ENCODE results near the gene CPPED1. TPM values are rescaled to one million over a fixed set of nuclear protein-coding genes. Genes with fewer than 3 reads are reported as not detected.

Gene CPPED1
- total RNA-seq, 2 experiments from 2014 or later, result 1.4 to 2.3 TPM

DNA sequence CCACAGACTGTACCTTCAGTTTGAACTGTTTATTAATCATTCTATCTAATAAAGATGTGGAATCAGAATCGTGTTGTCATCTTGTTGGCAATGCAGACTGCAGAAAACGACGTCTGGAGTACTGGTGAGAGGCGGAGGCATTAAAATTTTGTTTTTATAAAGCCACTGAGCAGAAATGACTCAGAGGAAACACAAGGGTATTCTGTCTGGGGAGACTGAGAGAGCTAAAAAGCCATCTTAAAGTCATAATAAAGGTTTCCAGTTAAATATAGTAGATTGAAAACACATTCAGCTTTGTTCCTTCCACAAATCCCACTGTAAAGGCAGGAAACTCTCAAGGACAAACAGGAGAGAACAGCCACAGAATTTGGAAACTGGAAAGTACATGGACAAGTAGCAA lies 74.2 kb downstream of the CPPED1 start:
- no peak overlapping the region for H3K27ac Mint-ChIP-seq
- DNase-seq (no peak), ATAC-seq (ENCODE audit: poor library complexity) (no peak)
- H3K4me3 Mint-ChIP-seq, result no peak overlapping the region
- ChIA-PET CTCF (no interaction called here), POLR2A (no interaction called here)
- peaks cover 12% of the 10 kb centered on the region for H3K9me3 Mint-ChIP-seq
- no peaks in the 10 kb centered on the region for H3K27me3 Mint-ChIP-seq
- Histone ChIP-seq H3K27me3 (ENCODE audit: control insufficient read depth in 1 of 2, insufficient read depth in 2 of 2, low read length in 2 of 2) (no peaks in the 10 kb centered on the region), H3K36me3 (ENCODE audit: insufficient read depth, low read length) (no peaks in the 10 kb centered on the region), H3K27ac (ENCODE audit: low read depth in 1 of 2, low read length in 2 of 2) (no peak overlapping the region), H3K4me1 (ENCODE audit: insufficient read depth, low read length) (no peaks in the 10 kb centered on the region), H3K9me3 (ENCODE audit: control insufficient read depth in 1 of 2, insufficient read depth in 1 of 2, low read length in 2 of 2) (peaks cover 21 to 23% of the 10 kb centered on the region in 2 experiments), H3K4me3 (ENCODE audit: low read length) (no peak overlapping the region)
- intact Hi-C loops (cut with DNase I, micrococcal nuclease), result no loop called here
- H3K36me3 Mint-ChIP-seq (ENCODE audit: low read depth), result peaks cover 42% of the 10 kb centered on the region
- no peaks in the 10 kb centered on the region for H3K4me1 Mint-ChIP-seq (ENCODE audit: low read depth)
- TF ChIP-seq, protein P1, sequence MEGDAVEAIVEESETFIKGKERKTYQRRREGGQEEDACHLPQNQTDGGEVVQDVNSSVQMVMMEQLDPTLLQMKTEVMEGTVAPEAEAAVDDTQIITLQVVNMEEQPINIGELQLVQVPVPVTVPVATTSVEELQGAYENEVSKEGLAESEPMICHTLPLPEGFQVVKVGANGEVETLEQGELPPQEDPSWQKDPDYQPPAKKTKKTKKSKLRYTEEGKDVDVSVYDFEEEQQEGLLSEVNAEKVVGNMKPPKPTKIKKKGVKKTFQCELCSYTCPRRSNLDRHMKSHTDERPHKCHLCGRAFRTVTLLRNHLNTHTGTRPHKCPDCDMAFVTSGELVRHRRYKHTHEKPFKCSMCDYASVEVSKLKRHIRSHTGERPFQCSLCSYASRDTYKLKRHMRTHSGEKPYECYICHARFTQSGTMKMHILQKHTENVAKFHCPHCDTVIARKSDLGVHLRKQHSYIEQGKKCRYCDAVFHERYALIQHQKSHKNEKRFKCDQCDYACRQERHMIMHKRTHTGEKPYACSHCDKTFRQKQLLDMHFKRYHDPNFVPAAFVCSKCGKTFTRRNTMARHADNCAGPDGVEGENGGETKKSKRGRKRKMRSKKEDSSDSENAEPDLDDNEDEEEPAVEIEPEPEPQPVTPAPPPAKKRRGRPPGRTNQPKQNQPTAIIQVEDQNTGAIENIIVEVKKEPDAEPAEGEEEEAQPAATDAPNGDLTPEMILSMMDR (IDR thresholded peaks at IDR 0.05), result no peak

DNA sequence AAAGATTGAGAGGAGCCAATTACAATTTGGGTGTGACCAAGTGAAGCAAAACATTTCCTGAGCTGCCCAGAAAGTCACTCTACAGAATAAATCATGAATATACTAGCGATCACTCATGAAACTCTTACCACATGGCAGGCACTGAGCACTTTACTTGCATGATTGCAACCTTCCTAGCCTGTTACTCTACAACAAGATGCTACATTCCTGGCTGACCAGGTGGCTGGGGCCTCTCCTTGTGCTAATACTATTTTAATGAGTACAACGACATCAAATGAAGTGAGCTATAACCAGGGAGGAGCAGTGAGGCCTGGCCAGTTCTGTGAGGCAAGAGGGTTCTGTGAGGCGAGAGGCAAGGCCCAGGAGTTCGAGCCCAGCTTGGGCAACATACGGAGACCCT lies 75.2 kb downstream of the CPPED1 start:
- no peaks in the 10 kb centered on the region for H3K4me1 ChIP-seq (ENCODE audit: insufficient read depth, low read length)
- H3K27ac ChIP-seq (ENCODE audit: low read depth in 1 of 2, low read length in 2 of 2), result no peak overlapping the region
- POLR2A ChIA-PET, result no interaction called here
- H3K4me3 ChIP-seq (ENCODE audit: low read length), result no peak overlapping the region
- ATAC-seq (ENCODE audit: poor library complexity) (no peak), DNase-seq (no peak)
- TF ChIP-seq, protein P1 (IDR thresholded peaks at IDR 0.05), result no peak
- H3K9me3 Mint-ChIP-seq, result peaks cover 11% of the 10 kb centered on the region
- H3K27ac Mint-ChIP-seq, result no peak overlapping the region
- H3K36me3 Mint-ChIP-seq (ENCODE audit: low read depth), result peaks cover 38% of the 10 kb centered on the region
- no peaks in the 10 kb centered on the region for H3K4me1 Mint-ChIP-seq (ENCODE audit: low read depth)
- no peaks in the 10 kb centered on the region for H3K36me3 ChIP-seq (ENCODE audit: insufficient read depth, low read length)
- CTCF ChIA-PET, result no interaction called here
- no peaks in the 10 kb centered on the region for H3K27me3 Mint-ChIP-seq
- intact Hi-C loops (cut with DNase I, micrococcal nuclease), result no loop called here
- peaks cover 16 to 18% of the 10 kb centered on the region in 2 experiments for H3K9me3 ChIP-seq (ENCODE audit: control insufficient read depth in 1 of 2, insufficient read depth in 1 of 2, low read length in 2 of 2)
- H3K4me3 Mint-ChIP-seq, result no peak overlapping the region
- H3K27me3 ChIP-seq (ENCODE audit: control insufficient read depth in 1 of 2, insufficient read depth in 2 of 2, low read length in 2 of 2), result no peaks in the 10 kb centered on the region

DNA sequence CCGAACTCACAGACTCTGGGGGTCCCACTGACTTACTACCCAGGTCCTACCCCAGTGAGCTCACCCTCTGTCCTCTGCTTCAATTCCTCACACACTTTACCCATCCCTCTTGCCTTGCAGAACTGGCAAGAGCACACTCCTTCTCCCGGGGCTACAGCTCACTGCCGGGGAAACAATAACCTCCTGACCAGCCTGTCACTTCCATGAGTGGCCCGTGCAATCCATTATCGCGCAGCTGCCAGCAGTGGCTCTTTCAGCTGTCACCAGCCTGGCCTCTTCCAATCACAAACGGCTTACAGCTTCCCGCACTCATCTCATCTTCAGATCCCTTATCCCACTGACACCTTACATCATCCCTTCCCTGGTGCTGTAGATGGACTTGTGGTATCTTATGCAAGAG lies 79.5 kb downstream of the CPPED1 start:
- CTCF ChIA-PET, result no interaction called here
- H3K27ac ChIP-seq (ENCODE audit: low read depth in 1 of 2, low read length in 2 of 2), result no peak overlapping the region

More for the DNA sequence above, 79.5 kb downstream of the CPPED1 start:
- Mint-ChIP-seq H3K36me3 (ENCODE audit: low read depth) (peaks cover 12% of the 10 kb centered on the region), H3K4me1 (ENCODE audit: low read depth) (no peaks in the 10 kb centered on the region), H3K27ac (no peak overlapping the region), H3K4me3 (no peak overlapping the region), H3K27me3 (no peaks in the 10 kb centered on the region), H3K9me3 (no peaks in the 10 kb centered on the region)
- Histone ChIP-seq H3K4me1 (ENCODE audit: insufficient read depth, low read length) (no peaks in the 10 kb centered on the region), H3K4me3 (ENCODE audit: low read length) (no peak overlapping the region), H3K27me3 (ENCODE audit: control insufficient read depth in 1 of 2, insufficient read depth in 2 of 2, low read length in 2 of 2) (no peaks in the 10 kb centered on the region), H3K36me3 (ENCODE audit: insufficient read depth, low read length) (no peaks in the 10 kb centered on the region), H3K9me3 (ENCODE audit: control insufficient read depth in 1 of 2, insufficient read depth in 1 of 2, low read length in 2 of 2) (peaks cover 0 to under 1% of the 10 kb centered on the region in 2 experiments)
- TF ChIP-seq, protein P1 (IDR thresholded peaks at IDR 0.05), result no peak
- POLR2A ChIA-PET, result no interaction called here
- no peak for ATAC-seq (ENCODE audit: poor library complexity)
- no peak for DNase-seq
- intact Hi-C loops (cut with DNase I, micrococcal nuclease), result no loop called here

All from CD4-positive, alpha-beta T cell (primary cell).